Activated naive CD8-positive, alpha-beta T cell (primary cell): ENCODE data around the gene MAST4.

Experiments used
- H3K27ac Mint-ChIP-seq: one replicate; pipeline ENCODE4 v1.8.0; 2021; ENCODE audit warnings: mixed read lengths
- H3K27me3 Mint-ChIP-seq: one replicate; pipeline ENCODE4 v1.8.0; 2021; ENCODE audit warnings: mixed read lengths
- H3K36me3 Mint-ChIP-seq: one replicate; pipeline ENCODE4 v1.8.0; 2021; ENCODE audit warnings: mixed read lengths
- H3K4me1 Mint-ChIP-seq: one replicate; pipeline ENCODE4 v1.8.0; 2021; ENCODE audit warnings: low read depth, mixed read lengths
- H3K4me3 Mint-ChIP-seq: one replicate; pipeline ENCODE4 v1.8.0; 2021; ENCODE audit warnings: mild to moderate bottlenecking, mixed read lengths
- H3K9me3 Mint-ChIP-seq: one replicate; pipeline ENCODE4 v1.8.0; 2021; ENCODE audit warnings: low read depth, mixed read lengths

MAST4 gene

GRCh38 chr5:67002832-67003684 is 406.9 kb downstream of the MAST4 start:
- Mint-ChIP-seq H3K4me1 (peaks cover 56% of the 10 kb centered on the region), H3K9me3 (no peaks in the 10 kb centered on the region), H3K4me3 (peak overlapping the region; percentile 75), H3K36me3 (peaks cover 2% of the 10 kb centered on the region), H3K27me3 (no peaks in the 10 kb centered on the region), H3K27ac (peak overlapping the region; percentile 75)

GRCh38 chr5:67003685-67003934 is 407.4 kb downstream of the MAST4 start:
- Mint-ChIP-seq H3K27me3 (no peaks in the 10 kb centered on the region), H3K4me3 (peak overlapping the region; percentile 75), H3K9me3 (no peaks in the 10 kb centered on the region), H3K27ac (peak overlapping the region; percentile 75), H3K4me1 (peaks cover 61% of the 10 kb centered on the region), H3K36me3 (peaks cover 5% of the 10 kb centered on the region)

- no peaks in the 10 kb centered on the region for H3K27me3 Mint-ChIP-seq
- H3K9me3 Mint-ChIP-seq: no peaks in the 10 kb centered on the region
- H3K36me3 Mint-ChIP-seq: peaks cover 9% of the 10 kb centered on the region
- H3K27ac Mint-ChIP-seq: peak overlapping the region; percentile 98
- H3K4me3 Mint-ChIP-seq: peak overlapping the region; percentile 98
- peaks cover 66% of the 10 kb centered on the region for H3K4me1 Mint-ChIP-seq
These were observed 407.9 kb downstream of the MAST4 start for GRCh38 chr5:67003935-67004729.

GRCh38 chr5:67004730-67005350 is 408.6 kb downstream of the MAST4 start:
- Mint-ChIP-seq H3K36me3 (peaks cover 13% of the 10 kb centered on the region), H3K4me1 (peaks cover 73% of the 10 kb centered on the region)

GRCh38 chr5:67005737-67006499 is 409.7 kb downstream of the MAST4 start:
- peak overlapping the region; percentile 98 for H3K27ac Mint-ChIP-seq

More at GRCh38 chr5:67004730-67005350, 408.6 kb downstream of the MAST4 start:
- no peaks in the 10 kb centered on the region for H3K27me3 Mint-ChIP-seq
- H3K27ac Mint-ChIP-seq: peak overlapping the region; percentile 98
- no peaks in the 10 kb centered on the region for H3K9me3 Mint-ChIP-seq
- H3K4me3 Mint-ChIP-seq: peak overlapping the region; percentile 98

GRCh38 chr5:67006500-67006848 is 410.3 kb downstream of the MAST4 start:
- Mint-ChIP-seq H3K27me3 (no peaks in the 10 kb centered on the region), H3K4me1 (peaks cover 89% of the 10 kb centered on the region), H3K9me3 (no peaks in the 10 kb centered on the region), H3K27ac (peak overlapping the region; percentile 98), H3K36me3 (peaks cover 21% of the 10 kb centered on the region), H3K4me3 (peak overlapping the region; percentile 98)

More at GRCh38 chr5:67005737-67006499, 409.7 kb downstream of the MAST4 start:
- no peaks in the 10 kb centered on the region for H3K9me3 Mint-ChIP-seq
- no peaks in the 10 kb centered on the region for H3K27me3 Mint-ChIP-seq
- peaks cover 83% of the 10 kb centered on the region for H3K4me1 Mint-ChIP-seq
- peak overlapping the region; percentile 98 for H3K4me3 Mint-ChIP-seq
- H3K36me3 Mint-ChIP-seq: peaks cover 16% of the 10 kb centered on the region

GRCh38 chr5:67009028-67009427 is 412.8 kb downstream of the MAST4 start:
- Mint-ChIP-seq H3K27ac (no peak overlapping the region), H3K27me3 (no peaks in the 10 kb centered on the region), H3K4me1 (peaks cover 92% of the 10 kb centered on the region), H3K9me3 (no peaks in the 10 kb centered on the region), H3K36me3 (peaks cover 28% of the 10 kb centered on the region), H3K4me3 (no peak overlapping the region)

GRCh38 chr5:67010684-67011409 is 414.7 kb downstream of the MAST4 start:
- H3K4me1 Mint-ChIP-seq: peaks cover 93% of the 10 kb centered on the region
- no peaks in the 10 kb centered on the region for H3K27me3 Mint-ChIP-seq
- peak overlapping the region; percentile 1 for H3K27ac Mint-ChIP-seq
- H3K4me3 Mint-ChIP-seq: no peak overlapping the region
- H3K9me3 Mint-ChIP-seq: no peaks in the 10 kb centered on the region
- peaks cover 28% of the 10 kb centered on the region for H3K36me3 Mint-ChIP-seq

GRCh38 chr5:67011422-67011821 is 415.2 kb downstream of the MAST4 start:
- Mint-ChIP-seq H3K36me3 (peaks cover 28% of the 10 kb centered on the region), H3K4me1 (peaks cover 90% of the 10 kb centered on the region), H3K27ac (peak overlapping the region; percentile 84), H3K27me3 (no peaks in the 10 kb centered on the region), H3K4me3 (peak overlapping the region; percentile 30), H3K9me3 (no peaks in the 10 kb centered on the region)

- Mint-ChIP-seq H3K27ac (peak overlapping the region; percentile 84), H3K4me3 (peak overlapping the region; percentile 27), H3K36me3 (peaks cover 32% of the 10 kb centered on the region), H3K27me3 (no peaks in the 10 kb centered on the region), H3K9me3 (no peaks in the 10 kb centered on the region), H3K4me1 (peaks cover 86% of the 10 kb centered on the region)
These were observed 416.0 kb downstream of the MAST4 start for GRCh38 chr5:67012171-67012570.

- H3K4me1 Mint-ChIP-seq: peaks cover 71% of the 10 kb centered on the region
- H3K27me3 Mint-ChIP-seq: no peaks in the 10 kb centered on the region
- H3K9me3 Mint-ChIP-seq: no peaks in the 10 kb centered on the region
- no peak overlapping the region for H3K4me3 Mint-ChIP-seq
- H3K36me3 Mint-ChIP-seq: peaks cover 27% of the 10 kb centered on the region
- no peak overlapping the region for H3K27ac Mint-ChIP-seq
These were observed 417.5 kb downstream of the MAST4 start for GRCh38 chr5:67013719-67014118.

GRCh38 chr5:67014191-67014590 is 418.0 kb downstream of the MAST4 start:
- no peak overlapping the region for H3K4me3 Mint-ChIP-seq

GRCh38 chr5:67014957-67015400 is 418.8 kb downstream of the MAST4 start:
- H3K36me3 Mint-ChIP-seq: peaks cover 22% of the 10 kb centered on the region
- H3K4me3 Mint-ChIP-seq: no peak overlapping the region
- no peaks in the 10 kb centered on the region for H3K9me3 Mint-ChIP-seq
- H3K27me3 Mint-ChIP-seq: no peaks in the 10 kb centered on the region
- H3K27ac Mint-ChIP-seq: peak overlapping the region; percentile 10
- peaks cover 63% of the 10 kb centered on the region for H3K4me1 Mint-ChIP-seq

More at GRCh38 chr5:67014191-67014590, 418.0 kb downstream of the MAST4 start:
- H3K27me3 Mint-ChIP-seq: no peaks in the 10 kb centered on the region
- H3K27ac Mint-ChIP-seq: no peak overlapping the region
- H3K9me3 Mint-ChIP-seq: no peaks in the 10 kb centered on the region
- H3K4me1 Mint-ChIP-seq: peaks cover 67% of the 10 kb centered on the region
- H3K36me3 Mint-ChIP-seq: peaks cover 23% of the 10 kb centered on the region
